ENCODE results near the gene LEO1. TPM values are rescaled to one million over a fixed set of nuclear protein-coding genes. Genes with fewer than 3 reads are reported as not detected.

LEO1 gene
- polyA plus RNA-seq, 1 experiment: 1.3 TPM

DNA sequence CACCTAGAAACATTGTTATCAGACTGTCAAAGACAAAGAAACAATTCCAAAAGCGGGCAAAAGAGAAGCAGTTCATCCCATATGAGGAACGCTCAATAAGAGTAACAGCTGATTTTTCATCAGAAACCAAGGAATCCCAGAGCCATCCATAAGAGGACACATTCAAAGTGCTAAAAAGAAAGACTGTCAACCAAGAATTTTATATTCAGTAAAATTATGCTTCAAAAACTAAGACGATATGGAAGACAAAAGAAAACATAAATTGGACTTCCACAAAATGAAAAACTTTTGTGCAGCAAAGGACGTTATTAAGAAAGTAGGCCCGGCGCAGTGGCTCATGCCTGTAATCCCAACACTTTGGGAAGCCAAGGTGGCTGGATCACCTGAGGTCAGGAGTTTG lies 4.0 kb downstream of the LEO1 start:
- POLR2A ChIA-PET: no interaction called here
- H3K4me3 ChIP-seq (ENCODE audit: low read depth, low read length): no peak overlapping the region
- TF ChIP-seq, protein P1, sequence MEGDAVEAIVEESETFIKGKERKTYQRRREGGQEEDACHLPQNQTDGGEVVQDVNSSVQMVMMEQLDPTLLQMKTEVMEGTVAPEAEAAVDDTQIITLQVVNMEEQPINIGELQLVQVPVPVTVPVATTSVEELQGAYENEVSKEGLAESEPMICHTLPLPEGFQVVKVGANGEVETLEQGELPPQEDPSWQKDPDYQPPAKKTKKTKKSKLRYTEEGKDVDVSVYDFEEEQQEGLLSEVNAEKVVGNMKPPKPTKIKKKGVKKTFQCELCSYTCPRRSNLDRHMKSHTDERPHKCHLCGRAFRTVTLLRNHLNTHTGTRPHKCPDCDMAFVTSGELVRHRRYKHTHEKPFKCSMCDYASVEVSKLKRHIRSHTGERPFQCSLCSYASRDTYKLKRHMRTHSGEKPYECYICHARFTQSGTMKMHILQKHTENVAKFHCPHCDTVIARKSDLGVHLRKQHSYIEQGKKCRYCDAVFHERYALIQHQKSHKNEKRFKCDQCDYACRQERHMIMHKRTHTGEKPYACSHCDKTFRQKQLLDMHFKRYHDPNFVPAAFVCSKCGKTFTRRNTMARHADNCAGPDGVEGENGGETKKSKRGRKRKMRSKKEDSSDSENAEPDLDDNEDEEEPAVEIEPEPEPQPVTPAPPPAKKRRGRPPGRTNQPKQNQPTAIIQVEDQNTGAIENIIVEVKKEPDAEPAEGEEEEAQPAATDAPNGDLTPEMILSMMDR (IDR thresholded peaks at IDR 0.05; ENCODE audit: insufficient read depth, low read depth, low read length): no peak
- DNase-seq (ENCODE audit: low read depth): no peak
- CTCF ChIA-PET: no interaction called here
- no peaks in the 10 kb centered on the region for H3K27me3 ChIP-seq (ENCODE audit: control insufficient read depth, insufficient read depth, low read length)
- H3K36me3 ChIP-seq (ENCODE audit: control insufficient read depth, insufficient read depth, low read length): no peaks in the 10 kb centered on the region

DNA sequence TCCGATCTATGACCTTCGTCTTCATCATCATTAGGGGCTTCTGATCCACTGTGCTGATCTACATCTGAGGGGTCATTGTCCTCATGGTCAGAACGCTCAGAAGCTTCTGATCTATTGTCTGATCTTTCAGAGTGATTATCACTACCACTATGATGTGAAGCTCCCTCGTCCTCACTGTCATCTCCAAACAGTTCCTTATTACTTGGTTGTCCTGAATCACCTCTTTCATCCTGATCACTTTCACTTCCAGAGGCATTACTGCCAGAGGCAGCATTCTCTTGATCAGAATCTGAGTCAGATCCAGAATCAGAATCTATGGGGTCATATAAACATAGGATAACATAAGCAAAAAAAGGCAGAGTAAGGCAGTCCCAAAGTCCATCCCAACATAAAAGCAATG lies 5.4 kb downstream of the LEO1 start:
- ChIA-PET POLR2A (no interaction called here), CTCF (no interaction called here)
- TF ChIP-seq, protein P1 (IDR thresholded peaks at IDR 0.05; ENCODE audit: insufficient read depth, low read depth, low read length): no peak
- no peak overlapping the region for H3K4me3 ChIP-seq (ENCODE audit: low read depth, low read length)
- no peaks in the 10 kb centered on the region for H3K36me3 ChIP-seq (ENCODE audit: control insufficient read depth, insufficient read depth, low read length)
- H3K27me3 ChIP-seq (ENCODE audit: control insufficient read depth, insufficient read depth, low read length): no peaks in the 10 kb centered on the region
- no peak for DNase-seq (ENCODE audit: low read depth)

DNA sequence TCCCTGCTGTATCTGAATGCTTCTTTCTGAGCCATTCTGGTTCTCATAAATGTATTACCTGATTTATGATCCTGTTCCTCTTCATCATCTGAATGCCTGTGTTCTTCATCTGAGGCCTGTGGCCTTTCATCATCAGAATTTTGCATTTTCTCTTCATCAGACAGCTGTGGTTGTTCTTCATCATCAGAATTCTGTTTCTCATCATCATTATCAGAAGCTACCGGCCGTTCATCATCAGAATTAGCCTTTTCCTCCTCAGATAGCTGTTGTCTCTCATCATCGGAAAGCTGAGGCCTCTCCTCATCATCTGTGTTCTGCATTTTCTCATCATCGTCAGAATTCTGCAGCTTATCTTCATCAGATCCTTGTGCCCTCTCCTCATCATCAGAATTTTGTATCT lies 5.9 kb downstream of the LEO1 start:
- no peak for DNase-seq (ENCODE audit: low read depth)
- Histone ChIP-seq H3K27me3 (ENCODE audit: control insufficient read depth, insufficient read depth, low read length) (no peaks in the 10 kb centered on the region), H3K36me3 (ENCODE audit: control insufficient read depth, insufficient read depth, low read length) (peaks cover 1% of the 10 kb centered on the region), H3K4me3 (ENCODE audit: low read depth, low read length) (no peak overlapping the region)
- ChIA-PET POLR2A (no interaction called here), CTCF (no interaction called here)
- TF ChIP-seq, protein P1 (IDR thresholded peaks at IDR 0.05; ENCODE audit: insufficient read depth, low read depth, low read length): no peak

DNA sequence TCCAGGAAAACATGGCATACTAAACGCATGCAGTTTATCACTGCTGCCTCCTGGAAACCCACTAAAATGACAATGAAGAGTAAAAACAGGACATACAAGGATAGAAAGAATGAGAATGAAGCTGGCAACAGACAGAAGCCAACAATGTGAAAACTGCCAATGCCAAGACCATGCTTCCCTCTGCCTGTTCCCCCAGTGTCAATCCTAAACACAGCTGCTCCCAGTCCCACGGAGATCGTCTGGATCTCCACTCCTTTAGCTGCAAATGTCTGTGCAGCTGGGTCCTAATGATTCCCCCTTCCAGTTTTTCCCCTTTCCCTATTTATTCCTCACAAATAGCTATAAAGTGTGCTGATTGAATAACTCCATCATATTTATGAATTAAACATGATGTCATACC lies 16.1 kb downstream of the LEO1 start:
- ChIA-PET POLR2A (no interaction called here), CTCF (interaction anchor here (1.7 kb wide), 1 partner anchor 16 kb away, joined by 4 read pairs; the partner anchor contains the start of gene LEO1)

GRCh38 chr15:51952805-51953204 lies 18.8 kb downstream of the LEO1 start:
- CTCF ChIA-PET: interaction anchor here (0.6 kb wide), 1 partner anchor 277 kb away, joined by 5 read pairs; no protein-coding TSS in a partner anchor
- H3K36me3 ChIP-seq (ENCODE audit: control insufficient read depth, insufficient read depth, low read length): peaks cover 26% of the 10 kb centered on the region

More for the DNA sequence above, 16.1 kb downstream of the LEO1 start:
- DNase-seq (ENCODE audit: low read depth): no peak
- TF ChIP-seq, protein P1 (IDR thresholded peaks at IDR 0.05; ENCODE audit: insufficient read depth, low read depth, low read length): no peak
- no peaks in the 10 kb centered on the region for H3K27me3 ChIP-seq (ENCODE audit: control insufficient read depth, insufficient read depth, low read length)
- H3K4me3 ChIP-seq (ENCODE audit: low read depth, low read length): no peak overlapping the region
- H3K36me3 ChIP-seq (ENCODE audit: control insufficient read depth, insufficient read depth, low read length): peaks cover 13% of the 10 kb centered on the region

More at GRCh38 chr15:51952805-51953204, 18.8 kb downstream of the LEO1 start:
- TF ChIP-seq, protein P1 (IDR thresholded peaks at IDR 0.05; ENCODE audit: insufficient read depth, low read depth, low read length): no peak
- no peak for DNase-seq (ENCODE audit: low read depth)
- POLR2A ChIA-PET: no interaction called here
- H3K4me3 ChIP-seq (ENCODE audit: low read depth, low read length): no peak overlapping the region
- no peaks in the 10 kb centered on the region for H3K27me3 ChIP-seq (ENCODE audit: control insufficient read depth, insufficient read depth, low read length)

All from BJ (cell line).